Activated T-helper 17 cell treated with anti-CD3 and anti-CD28 coated beads, Interleukin-2, amount 50 U/mL, for 72 hours (primary cell): ENCODE measurements around the gene FHOD3. TPM values are rescaled to one million over a fixed set of nuclear protein-coding genes. Genes with fewer than 3 reads are reported as not detected.
"Not testable (repeated sequence)": the region's sequence is repeated elsewhere in the genome, so short reads cannot be mapped to it uniquely, and the experiment has no call there.

Experiments used
- ATAC-seq: fragments of 150-1000 bp; cut with Tn5 transposase; replicated peaks from 2 replicates; pipeline ENCODE4 v1.10.0; 2021; ENCODE audit warnings: mild to moderate bottlenecking, moderate library complexity
- H3K27ac Mint-ChIP-seq: one replicate; pipeline ENCODE4 v1.8.0; 2022; ENCODE audit warnings: mixed read lengths
- H3K27me3 Mint-ChIP-seq: one replicate; pipeline ENCODE4 v1.8.0; 2022; ENCODE audit warnings: mixed read lengths
- H3K36me3 Mint-ChIP-seq: one replicate; pipeline ENCODE4 v1.8.0; 2022; ENCODE audit warnings: low read depth, mild to moderate bottlenecking, mixed read lengths
- H3K4me1 Mint-ChIP-seq: one replicate; pipeline ENCODE4 v1.8.0; 2022; ENCODE audit warnings: mixed read lengths
- H3K4me3 Mint-ChIP-seq: one replicate; pipeline ENCODE4 v1.8.0; 2022; ENCODE audit warnings: mild to moderate bottlenecking, mixed read lengths
- H3K9me3 Mint-ChIP-seq: one replicate; pipeline ENCODE4 v1.8.0; 2022; ENCODE audit warnings: mixed read lengths
- total RNA-seq, 2 donors: library from RNA; stranded (reverse); gene quantifications; one replicate each; pipeline ENCODE4 v1.2.3, GENCODE V29; 2022

FHOD3 gene
- total RNA-seq, 2 donors from 2014 or later: not detected

DNA sequence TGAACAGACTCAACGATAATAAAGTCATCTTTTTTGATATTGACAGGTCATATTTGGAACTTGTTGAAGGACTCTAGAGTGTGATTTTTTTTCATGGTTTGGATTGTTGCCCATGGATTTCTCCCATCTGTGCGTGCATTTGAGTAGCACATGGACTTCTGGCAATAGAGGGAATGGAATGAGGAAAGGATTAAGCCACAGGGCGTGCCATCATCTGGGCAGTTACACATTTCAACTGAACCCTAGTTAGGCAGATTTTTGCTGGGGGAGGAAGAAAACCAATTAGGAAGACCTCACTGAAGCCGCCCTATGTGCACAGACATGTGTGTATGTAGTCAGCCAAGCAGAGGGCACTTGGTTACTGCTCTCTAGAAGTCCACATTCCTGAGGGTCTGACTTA is 458.7 kb downstream of the FHOD3 start:
- Mint-ChIP-seq H3K36me3 (no peaks in the 10 kb centered on the region), H3K4me3 (no peak overlapping the region), H3K27me3 (peaks cover 21% of the 10 kb centered on the region), H3K9me3 (no peaks in the 10 kb centered on the region), H3K4me1 (no peaks in the 10 kb centered on the region), H3K27ac (no peak overlapping the region)
- no peak for ATAC-seq

DNA sequence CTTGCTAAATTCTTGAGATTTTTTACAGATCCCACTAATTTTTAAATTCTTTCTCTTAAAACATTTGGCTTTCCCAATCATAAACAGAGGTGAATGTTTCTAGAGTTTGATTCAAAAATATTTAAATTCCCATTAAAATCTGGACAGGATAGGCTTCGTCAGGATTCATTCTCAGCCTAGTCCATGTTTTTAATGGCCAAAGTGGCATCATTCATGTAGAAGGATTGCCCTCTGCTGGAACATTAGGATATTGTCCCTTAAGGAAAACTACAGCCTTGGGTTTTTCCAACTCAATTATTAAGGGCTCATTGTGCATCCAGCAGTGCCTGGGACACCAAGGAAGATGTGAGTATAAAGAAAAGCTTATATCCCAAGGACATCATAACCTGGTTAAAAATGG is 459.6 kb downstream of the FHOD3 start:
- Mint-ChIP-seq H3K27me3 (peaks cover 15% of the 10 kb centered on the region), H3K4me3 (no peak overlapping the region), H3K4me1 (no peaks in the 10 kb centered on the region), H3K36me3 (no peaks in the 10 kb centered on the region), H3K27ac (no peak overlapping the region), H3K9me3 (no peaks in the 10 kb centered on the region)
- no peak for ATAC-seq

DNA sequence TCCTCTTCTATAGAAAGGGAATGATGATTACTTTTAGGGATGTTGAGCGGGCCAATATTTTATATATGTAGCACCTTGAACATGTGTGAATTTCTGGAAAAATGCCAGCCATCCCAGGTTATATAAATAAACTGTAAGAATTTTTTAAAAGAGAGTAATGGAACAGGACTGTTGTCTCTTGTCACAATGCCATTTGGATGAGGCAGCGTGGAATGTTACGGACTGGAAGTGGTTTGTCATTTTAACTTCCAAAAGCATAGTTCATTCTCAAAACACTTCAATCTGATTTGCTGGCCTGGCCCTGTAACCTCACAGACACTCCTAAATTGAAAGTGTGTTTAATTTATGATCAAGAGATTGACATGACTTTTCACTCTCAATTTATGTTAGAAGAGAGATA is 460.5 kb downstream of the FHOD3 start:
- H3K27ac Mint-ChIP-seq: no peak overlapping the region
- ATAC-seq: no peak

DNA sequence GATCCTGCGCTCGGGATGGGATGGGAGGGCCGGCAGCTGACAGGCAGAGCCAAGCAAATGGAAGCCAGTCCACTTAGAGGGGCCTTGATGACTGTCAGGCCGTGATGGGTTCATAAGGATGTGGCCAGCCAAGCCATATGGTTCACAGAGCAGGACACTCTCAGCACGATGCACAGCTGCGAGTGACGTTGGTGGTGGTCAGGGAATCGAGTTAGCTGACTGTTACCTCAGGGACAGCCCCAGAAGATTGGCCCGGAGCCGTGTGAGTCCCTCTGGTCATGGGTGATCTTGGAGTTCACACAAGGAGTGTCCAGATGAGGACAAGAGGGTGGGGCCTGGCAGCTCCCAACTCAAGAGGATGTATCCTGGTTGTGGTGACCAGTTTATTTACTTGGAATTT is 461.1 kb downstream of the FHOD3 start:
- Mint-ChIP-seq H3K27me3 (peaks cover 15% of the 10 kb centered on the region), H3K36me3 (no peaks in the 10 kb centered on the region), H3K9me3 (no peaks in the 10 kb centered on the region), H3K4me3 (no peak overlapping the region), H3K4me1 (no peaks in the 10 kb centered on the region), H3K27ac (no peak overlapping the region)
- ATAC-seq: no peak

More for the DNA sequence above, 460.5 kb downstream of the FHOD3 start:
- Mint-ChIP-seq H3K4me1 (no peaks in the 10 kb centered on the region), H3K36me3 (no peaks in the 10 kb centered on the region), H3K9me3 (no peaks in the 10 kb centered on the region), H3K27me3 (peaks cover 15% of the 10 kb centered on the region), H3K4me3 (no peak overlapping the region)

DNA sequence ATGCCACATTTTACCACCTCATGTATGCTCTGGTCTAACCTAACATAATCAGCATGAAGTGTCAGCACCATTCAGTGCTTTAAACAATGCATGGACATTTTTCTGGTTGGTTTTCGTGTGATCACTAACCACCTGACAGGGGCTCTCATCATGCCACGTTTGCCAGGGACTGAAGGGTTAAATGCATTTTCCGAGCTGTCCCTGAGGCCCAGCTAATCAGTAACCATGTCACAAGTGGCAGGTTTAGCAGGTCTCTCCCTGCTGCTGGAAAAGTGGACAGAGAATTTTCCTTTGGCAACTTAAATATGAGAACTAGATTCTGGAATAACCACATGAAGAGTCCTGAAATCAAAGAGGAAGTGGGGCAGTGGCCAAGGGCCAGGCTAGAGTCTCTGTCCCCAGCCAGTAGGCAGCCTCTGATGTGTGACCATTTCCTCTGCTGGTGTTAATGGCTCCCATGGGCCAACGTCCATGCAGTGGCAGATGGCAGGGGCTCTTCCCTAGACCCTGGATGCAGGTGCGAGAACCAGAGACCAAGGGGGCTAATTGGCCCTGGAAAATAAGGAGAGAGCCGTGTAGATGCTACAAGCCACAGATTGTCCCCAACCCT is 461.8 kb downstream of the FHOD3 start:
- ATAC-seq: no peak
- Mint-ChIP-seq H3K4me1 (no peaks in the 10 kb centered on the region), H3K27ac (no peak overlapping the region)

DNA sequence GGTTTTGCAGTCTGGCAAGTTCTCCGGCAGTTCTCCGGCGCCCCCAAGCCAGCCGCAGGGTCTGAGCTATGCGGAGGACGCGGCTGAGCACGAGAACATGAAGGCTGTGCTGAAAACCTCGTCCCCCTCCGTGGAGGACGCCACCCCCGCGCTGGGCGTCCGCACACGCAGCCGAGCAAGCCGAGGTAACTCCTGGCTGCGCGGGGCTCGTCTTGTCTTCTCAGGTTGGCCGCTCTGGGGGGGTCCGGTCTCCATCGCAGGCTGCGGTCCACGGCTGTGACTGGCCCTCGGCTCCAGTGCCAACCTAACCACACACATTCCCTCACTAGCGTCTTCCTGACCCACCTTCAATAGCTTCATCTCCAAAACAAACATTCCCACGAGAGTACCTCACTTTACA is 463.1 kb downstream of the FHOD3 start:
- Mint-ChIP-seq H3K9me3 (no peaks in the 10 kb centered on the region), H3K27ac (no peak overlapping the region), H3K4me1 (no peaks in the 10 kb centered on the region), H3K36me3 (no peaks in the 10 kb centered on the region), H3K27me3 (peaks cover 15% of the 10 kb centered on the region), H3K4me3 (no peak overlapping the region)
- no peak for ATAC-seq

More for the DNA sequence above, 461.8 kb downstream of the FHOD3 start:
- peaks cover 15% of the 10 kb centered on the region for H3K27me3 Mint-ChIP-seq
- H3K36me3 Mint-ChIP-seq: no peaks in the 10 kb centered on the region
- no peak overlapping the region for H3K4me3 Mint-ChIP-seq
- no peaks in the 10 kb centered on the region for H3K9me3 Mint-ChIP-seq

DNA sequence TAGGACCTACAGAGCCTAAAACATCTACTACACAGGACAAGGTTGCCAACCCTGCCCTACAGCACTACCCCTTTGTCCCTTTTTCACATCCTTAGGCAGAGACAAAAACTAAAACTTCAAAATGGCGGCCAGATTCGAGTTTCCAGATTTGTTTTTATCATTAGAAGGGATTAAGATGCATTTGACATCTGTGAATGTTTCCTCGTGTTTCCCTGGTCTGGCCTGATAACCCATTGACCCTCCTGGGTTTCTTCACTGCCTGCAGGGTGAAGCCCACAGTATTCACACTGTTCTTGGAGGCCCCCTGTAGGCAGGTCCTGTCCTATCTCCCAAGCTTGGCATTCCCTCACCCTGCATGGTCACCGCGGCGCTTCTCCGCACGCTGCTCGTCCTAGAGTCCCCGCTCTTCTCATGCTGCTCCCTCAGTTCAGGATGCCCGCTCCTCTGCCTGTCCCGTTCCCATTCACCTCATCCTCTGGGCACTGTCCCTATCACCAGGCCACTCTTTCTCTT is 463.7 kb downstream of the FHOD3 start:
- Mint-ChIP-seq H3K4me3 (no peak overlapping the region), H3K4me1 (no peaks in the 10 kb centered on the region), H3K9me3 (no peaks in the 10 kb centered on the region), H3K36me3 (no peaks in the 10 kb centered on the region), H3K27ac (no peak overlapping the region), H3K27me3 (peaks cover 12% of the 10 kb centered on the region)
- no peak for ATAC-seq

DNA sequence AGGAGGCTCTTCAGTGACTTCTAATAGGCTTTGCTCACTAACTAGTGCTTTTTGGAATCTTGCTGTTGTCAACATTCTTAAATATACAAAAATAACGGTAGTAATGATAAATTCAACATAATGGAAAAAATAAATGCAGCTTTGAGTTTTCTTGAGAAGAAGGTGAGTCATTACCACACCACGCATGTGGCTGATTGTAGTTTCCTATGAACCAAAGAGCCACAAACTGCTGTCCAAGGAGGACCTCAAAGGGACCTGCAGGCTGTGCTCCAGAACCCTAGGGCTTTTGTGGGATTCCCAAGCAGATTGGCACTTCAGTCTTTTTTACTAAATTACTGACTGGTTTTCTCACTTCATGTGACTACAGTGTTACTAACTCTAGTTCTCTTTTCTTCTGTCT is 464.6 kb downstream of the FHOD3 start:
- no peaks in the 10 kb centered on the region for H3K4me1 Mint-ChIP-seq
- peak; percentile 28 for ATAC-seq
- no peak overlapping the region for H3K27ac Mint-ChIP-seq
- H3K36me3 Mint-ChIP-seq: no peaks in the 10 kb centered on the region
- H3K27me3 Mint-ChIP-seq: peaks cover 8% of the 10 kb centered on the region
- no peaks in the 10 kb centered on the region for H3K9me3 Mint-ChIP-seq
- H3K4me3 Mint-ChIP-seq: no peak overlapping the region

DNA sequence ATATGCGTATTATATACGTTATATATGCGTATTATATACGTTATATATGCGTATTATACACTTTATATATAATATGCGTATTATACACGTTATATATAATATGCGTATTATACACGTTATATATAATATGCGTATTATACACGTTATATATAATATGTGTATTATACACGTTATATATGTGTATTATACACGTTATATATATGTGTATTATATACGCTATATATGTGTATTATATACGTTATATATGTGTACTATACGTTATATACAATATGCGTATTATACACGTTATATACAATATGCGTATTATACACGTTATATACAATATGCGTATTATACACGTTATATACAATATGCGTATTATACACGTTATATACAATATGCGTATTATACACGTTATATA is 465.5 kb downstream of the FHOD3 start:
- not testable (repeated sequence) for H3K4me1 Mint-ChIP-seq, H3K36me3 Mint-ChIP-seq, ATAC-seq, H3K4me3 Mint-ChIP-seq, H3K27me3 Mint-ChIP-seq, H3K9me3 Mint-ChIP-seq, H3K27ac Mint-ChIP-seq

DNA sequence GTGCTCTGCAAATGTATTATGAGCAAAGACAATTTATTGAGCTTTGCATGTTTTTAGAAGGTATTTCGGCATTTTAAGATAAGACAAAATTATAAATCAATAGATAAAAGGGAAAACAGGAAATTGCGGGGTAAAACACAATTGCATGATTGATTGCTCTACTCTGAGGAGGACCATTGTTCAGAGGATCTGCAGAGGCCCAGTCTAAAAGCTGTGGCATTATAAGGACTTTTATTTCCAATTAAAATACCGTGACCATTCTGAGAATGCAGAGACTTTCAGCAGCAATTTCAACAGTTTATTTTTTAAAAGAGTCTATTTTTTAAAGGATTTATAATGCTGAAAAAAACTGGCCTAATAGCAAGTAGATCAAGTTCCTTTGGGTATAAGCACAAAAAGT is 469.3 kb downstream of the FHOD3 start:
- Mint-ChIP-seq H3K4me3 (no peak overlapping the region), H3K4me1 (peaks cover 9% of the 10 kb centered on the region), H3K27ac (no peak overlapping the region), H3K9me3 (no peaks in the 10 kb centered on the region), H3K27me3 (peaks cover 7% of the 10 kb centered on the region), H3K36me3 (no peaks in the 10 kb centered on the region)
- no peak for ATAC-seq

DNA sequence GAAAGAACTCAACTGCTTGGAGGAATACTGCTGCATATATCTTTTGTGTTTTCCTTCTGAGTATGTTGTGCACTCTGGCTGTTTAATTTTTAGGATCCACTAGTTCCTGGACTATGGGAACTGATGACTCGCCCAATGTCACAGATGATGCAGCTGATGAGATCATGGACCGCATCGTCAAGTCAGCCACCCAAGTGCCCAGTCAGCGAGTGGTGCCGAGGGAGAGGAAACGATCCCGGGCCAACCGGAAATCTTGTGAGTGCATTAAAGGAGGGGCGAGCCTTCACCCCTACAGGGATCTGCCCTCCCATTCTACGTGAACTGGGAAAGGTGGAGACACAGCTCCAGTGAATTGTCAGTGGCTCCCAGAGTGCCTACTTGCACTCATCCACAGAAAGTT is 471.7 kb downstream of the FHOD3 start:
- no peaks in the 10 kb centered on the region for H3K36me3 Mint-ChIP-seq
- ATAC-seq: no peak
- H3K27ac Mint-ChIP-seq: no peak overlapping the region
- H3K9me3 Mint-ChIP-seq: no peaks in the 10 kb centered on the region
- peaks cover 7% of the 10 kb centered on the region for H3K27me3 Mint-ChIP-seq
- H3K4me3 Mint-ChIP-seq: no peak overlapping the region
- peaks cover 9% of the 10 kb centered on the region for H3K4me1 Mint-ChIP-seq

DNA sequence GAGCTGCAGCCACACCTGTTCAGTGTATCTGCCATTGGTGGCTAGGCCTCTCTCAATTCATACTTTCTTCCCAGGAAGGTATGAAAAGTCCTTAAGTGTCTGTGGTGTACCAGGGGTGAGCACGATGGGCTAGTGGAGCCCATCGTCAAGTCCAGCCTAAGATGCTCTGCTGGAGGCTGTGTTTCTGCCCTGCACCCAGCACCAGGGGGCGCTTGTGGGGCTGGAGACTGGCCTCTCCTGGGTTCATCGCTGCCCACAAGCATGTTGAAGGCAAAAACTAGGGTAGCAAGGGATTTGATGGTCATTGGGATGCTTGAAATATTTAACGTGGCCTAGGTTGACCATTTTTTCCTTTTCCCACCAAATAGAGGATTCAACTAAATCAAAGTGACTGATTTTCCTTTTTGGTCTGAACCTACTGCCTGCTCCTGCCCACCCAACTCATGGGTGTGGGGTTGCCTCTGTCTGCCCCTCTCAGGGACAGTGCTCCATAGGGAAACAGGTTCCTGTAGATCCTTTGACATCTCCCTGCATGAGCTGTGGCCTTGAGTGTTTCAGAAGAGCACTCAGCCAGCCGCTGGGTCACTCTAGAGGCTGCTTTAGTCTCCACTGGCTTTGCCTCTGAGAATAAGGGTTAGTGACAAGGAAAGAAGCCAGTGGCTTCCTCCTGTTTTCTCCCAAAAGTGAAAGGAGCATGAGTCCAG is 472.2 kb downstream of the FHOD3 start:
- Mint-ChIP-seq H3K27ac (no peak overlapping the region), H3K36me3 (no peaks in the 10 kb centered on the region), H3K4me3 (no peak overlapping the region), H3K27me3 (peaks cover 7% of the 10 kb centered on the region), H3K9me3 (no peaks in the 10 kb centered on the region), H3K4me1 (peaks cover 9% of the 10 kb centered on the region)
- ATAC-seq: no peak

DNA sequence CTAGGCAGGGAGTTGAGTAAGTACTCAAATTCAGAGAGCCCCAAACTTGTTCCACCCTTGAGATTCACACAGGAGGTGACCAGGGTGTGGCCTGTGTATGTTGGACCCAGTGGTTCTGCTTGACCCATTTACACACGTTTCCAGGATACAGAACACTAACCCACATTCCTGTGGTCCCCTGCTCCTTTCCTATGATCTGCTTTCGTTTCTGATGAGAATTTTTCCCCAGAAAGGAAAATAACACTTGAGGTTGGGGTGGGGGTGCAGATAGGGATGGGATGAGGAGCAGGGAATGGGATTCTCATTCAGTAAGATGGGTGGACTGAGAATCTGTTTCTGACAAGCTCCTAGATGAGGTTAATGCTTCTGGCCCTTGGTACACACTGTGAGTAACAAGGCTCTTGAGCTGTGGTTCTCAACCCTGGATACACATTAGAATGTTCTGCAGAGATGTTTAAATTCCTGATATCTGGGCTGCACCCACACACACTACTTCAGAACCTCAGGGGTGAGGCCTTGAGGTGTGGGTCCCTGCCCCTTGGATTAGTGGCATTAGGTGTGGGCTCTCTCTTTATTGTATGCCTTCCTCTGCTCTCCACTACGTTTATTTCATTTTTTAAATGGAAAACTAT is 472.9 kb downstream of the FHOD3 start:
- Mint-ChIP-seq H3K36me3 (no peaks in the 10 kb centered on the region), H3K27me3 (peaks cover 7% of the 10 kb centered on the region), H3K4me3 (no peak overlapping the region), H3K4me1 (peaks cover 9% of the 10 kb centered on the region), H3K9me3 (no peaks in the 10 kb centered on the region), H3K27ac (no peak overlapping the region)
- ATAC-seq: no peak

DNA sequence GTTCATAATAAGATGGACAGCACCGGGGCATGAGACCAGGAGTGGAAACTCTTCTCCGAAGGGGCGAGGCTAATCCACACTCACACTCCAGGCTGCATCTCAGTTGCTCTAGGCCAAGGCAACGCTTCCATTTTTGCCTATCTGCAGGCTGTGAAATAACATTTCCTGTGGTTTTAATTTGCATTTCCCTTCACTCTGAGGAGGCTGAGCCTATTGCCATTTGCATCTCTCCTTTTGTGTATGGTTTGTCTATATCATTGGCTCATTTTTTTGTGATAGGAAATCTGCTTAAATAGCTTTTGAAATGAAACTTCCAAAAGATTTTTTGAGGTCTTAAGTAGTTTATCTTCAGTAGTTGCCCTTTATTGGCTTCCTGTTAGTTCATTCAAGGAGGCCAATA is 473.7 kb downstream of the FHOD3 start:
- no peak for ATAC-seq
- H3K36me3 Mint-ChIP-seq: no peaks in the 10 kb centered on the region
- H3K4me1 Mint-ChIP-seq: peaks cover 9% of the 10 kb centered on the region
- H3K27ac Mint-ChIP-seq: no peak overlapping the region
- no peaks in the 10 kb centered on the region for H3K9me3 Mint-ChIP-seq
- peaks cover 7% of the 10 kb centered on the region for H3K27me3 Mint-ChIP-seq
- H3K4me3 Mint-ChIP-seq: no peak overlapping the region

DNA sequence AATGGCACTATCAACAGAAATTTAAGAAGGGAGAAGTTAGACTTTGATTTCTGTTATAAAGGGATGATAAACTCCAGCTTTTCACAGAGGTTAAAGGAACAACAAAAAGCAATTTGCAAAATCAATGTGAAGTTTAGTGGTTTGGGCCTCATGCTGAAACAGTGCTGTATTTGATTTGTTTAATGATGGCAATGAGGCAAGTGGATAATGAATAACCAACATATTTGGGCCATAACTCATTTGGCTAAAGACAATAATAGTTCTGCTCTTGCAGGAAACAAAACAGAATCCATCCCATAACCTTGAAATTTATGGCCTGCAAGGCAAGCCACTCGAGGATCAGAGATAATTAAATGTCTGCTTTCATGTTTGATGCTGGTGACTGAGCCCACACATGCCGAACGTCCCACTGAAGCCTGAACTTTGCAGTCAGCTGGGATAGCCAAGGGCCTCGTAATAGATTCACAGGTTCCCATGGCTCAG is 474.8 kb downstream of the FHOD3 start:
- Mint-ChIP-seq H3K27me3 (peaks cover 7% of the 10 kb centered on the region), H3K9me3 (no peaks in the 10 kb centered on the region), H3K27ac (no peak overlapping the region), H3K36me3 (no peaks in the 10 kb centered on the region), H3K4me1 (peaks cover 9% of the 10 kb centered on the region), H3K4me3 (no peak overlapping the region)
- ATAC-seq: no peak
